Kidney tubule cell (primary cell): ENCODE measurements around the gene PLEKHA6.
"Not testable (repeated sequence)": the region's sequence is repeated elsewhere in the genome, so short reads cannot be mapped to it uniquely, and the experiment has no call there.

Source experiments
- DNase-seq: peaks from one replicate; pipeline ENCODE4 v3.0.0-alpha.2; 2018; ENCODE audit warnings: low spot score

Gene PLEKHA6

DNA sequence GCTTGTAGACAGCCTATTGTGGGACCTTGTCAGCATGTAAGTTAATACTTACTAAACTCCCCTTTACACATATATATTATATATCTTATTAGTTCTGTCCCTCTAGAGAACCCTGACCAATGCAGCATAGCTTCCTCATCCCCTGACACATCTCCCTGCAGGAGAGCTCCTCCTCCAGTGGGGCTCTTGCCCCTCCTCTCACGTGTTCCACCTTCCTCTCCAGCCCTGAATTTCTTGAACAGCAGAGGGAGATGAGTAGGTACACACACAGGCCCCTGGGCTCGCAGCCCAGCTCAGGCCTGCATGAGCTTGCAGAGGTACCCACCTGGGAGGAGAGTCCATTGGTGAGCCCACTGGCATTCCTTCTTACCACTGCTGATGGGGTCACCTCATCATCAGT is 118.7 kb downstream of the PLEKHA6 start:
- DNase-seq, result peak; percentile 6

DNA sequence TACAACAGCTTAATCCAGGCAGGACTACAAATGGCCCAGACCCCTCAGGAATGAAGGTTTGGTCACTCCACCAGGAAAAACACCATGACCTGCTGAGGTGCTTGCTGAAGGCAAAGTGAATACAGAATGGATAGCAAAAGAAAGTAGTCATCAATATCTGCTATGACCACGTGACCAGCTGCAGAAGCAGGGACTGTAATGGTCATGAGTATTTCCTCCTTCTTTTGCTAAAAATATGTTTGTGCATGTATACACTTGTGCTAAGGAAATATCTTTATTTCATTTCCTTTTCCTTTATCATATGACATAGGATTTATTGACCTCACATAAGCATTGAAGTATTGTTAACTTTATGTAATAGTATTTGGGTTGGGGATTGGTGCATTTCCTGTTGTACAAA is 119.5 kb downstream of the PLEKHA6 start:
- DNase-seq, result no peak

DNA sequence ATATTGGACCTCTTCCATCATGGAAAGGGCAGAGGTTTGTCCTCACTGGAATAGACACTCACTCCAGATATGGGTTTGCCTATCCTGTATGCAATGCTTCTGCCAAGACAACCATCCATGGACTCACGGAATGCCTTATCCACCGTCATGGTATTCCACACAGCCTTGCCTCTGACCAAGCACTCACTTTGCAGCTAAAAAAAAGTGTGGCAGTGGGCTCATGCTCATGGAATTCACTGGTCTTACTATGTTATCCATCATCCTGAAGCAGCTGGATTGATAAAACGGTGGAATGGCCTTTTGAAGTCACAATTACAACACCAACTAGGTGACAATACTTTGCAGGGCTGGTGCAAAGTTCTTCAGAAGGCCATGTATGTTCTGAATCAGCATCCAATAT is 120.3 kb downstream of the PLEKHA6 start:
- DNase-seq, result not testable (repeated sequence)

DNA sequence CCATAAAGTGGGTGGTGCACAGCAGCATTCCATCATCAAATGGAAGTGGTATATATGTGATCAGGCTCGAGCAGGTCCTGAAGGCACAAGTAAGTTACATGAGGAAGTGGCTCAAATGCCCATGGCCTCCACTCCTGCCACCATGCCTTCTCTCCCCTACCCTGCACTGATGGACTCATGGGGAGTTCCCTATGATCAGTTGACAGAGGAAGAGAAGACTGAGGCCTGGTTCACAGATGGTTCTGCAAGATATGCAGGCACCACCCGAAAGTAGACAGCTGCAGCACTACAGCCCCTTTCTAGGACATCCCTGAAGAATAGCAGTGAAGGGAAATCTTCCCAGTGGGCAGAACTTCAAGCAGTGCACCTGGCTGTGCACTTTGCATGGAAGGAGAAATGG is 121.2 kb downstream of the PLEKHA6 start:
- not testable (repeated sequence) for DNase-seq

DNA sequence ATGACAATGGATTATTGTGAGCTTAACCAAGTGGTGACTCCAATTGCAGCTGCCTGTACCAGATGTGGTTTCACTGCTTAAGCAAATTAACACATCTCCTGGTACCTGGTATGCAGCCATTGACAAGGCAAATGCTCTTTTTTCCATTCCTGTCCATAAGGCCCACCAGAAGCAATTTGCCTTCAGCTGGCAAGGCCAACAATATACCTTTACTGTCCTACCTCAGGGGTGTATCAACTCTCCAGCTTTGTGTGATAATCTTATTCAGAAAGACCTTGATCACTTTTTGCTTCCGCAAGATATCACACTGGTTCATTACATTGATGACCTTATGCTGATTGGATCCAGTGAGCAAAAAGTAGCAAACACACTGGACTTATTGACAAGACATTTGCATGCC is 122.2 kb downstream of the PLEKHA6 start:
- DNase-seq, result not testable (repeated sequence)

DNA sequence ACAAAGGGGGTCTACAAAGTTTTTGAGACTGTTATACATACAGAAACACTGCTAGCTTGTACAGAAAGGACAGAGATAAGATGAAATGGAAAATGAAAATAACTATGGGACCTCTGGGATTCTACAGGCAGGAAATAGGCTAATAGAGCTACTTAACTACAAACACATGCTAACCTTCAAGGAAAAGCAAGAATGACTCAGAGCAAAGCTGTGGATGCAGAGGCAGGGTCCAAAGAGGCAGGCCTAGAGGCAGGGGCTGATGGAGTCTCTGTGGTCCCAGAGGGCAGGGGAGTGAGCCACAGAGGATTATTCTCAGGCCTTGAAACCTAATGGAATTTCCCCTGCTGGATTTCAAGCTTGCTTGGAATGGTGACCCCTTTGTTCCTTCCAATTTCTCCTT is 127.2 kb downstream of the PLEKHA6 start:
- DNase-seq, result no peak

DNA sequence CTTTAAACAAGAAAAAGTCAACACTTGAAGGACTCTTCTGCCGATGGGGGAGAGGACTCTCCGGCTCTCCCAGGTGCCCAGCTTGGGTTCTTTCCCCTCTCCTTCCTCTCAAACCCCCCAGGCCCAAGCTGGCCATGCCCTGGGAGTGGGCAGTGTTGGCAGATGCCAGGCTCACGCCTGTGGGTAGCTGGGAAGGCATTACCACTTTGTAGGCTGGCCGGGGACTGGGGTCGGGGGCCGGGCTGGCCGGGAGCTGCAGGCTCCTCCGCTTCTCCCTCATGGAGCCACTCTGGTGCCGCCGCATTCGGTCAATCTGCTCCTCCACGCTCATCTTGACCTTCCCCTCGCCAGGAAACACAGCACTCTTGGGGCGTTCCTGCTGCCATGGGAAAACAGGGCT is 129.5 kb downstream of the PLEKHA6 start:
- no peak for DNase-seq

DNA sequence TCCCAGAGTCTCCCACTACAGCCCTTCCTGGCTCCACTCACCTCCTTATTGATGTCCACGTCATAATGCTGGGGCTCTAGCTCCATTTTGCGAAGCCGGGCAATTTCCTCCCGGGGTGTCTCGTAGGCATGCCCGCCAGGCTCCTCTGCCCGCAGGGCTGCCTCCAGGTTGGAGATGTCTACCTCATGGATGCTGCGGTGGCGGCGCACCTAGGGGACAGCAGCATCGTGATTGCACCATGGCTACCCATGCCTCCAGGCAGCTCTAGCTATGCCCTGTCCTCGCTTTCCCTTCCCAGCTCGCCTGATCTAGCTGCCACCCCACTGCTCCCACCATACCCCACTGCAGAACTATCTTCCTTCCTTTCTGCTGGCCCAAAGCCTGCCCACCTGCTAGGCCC is 130.8 kb downstream of the PLEKHA6 start:
- DNase-seq, result no peak

DNA sequence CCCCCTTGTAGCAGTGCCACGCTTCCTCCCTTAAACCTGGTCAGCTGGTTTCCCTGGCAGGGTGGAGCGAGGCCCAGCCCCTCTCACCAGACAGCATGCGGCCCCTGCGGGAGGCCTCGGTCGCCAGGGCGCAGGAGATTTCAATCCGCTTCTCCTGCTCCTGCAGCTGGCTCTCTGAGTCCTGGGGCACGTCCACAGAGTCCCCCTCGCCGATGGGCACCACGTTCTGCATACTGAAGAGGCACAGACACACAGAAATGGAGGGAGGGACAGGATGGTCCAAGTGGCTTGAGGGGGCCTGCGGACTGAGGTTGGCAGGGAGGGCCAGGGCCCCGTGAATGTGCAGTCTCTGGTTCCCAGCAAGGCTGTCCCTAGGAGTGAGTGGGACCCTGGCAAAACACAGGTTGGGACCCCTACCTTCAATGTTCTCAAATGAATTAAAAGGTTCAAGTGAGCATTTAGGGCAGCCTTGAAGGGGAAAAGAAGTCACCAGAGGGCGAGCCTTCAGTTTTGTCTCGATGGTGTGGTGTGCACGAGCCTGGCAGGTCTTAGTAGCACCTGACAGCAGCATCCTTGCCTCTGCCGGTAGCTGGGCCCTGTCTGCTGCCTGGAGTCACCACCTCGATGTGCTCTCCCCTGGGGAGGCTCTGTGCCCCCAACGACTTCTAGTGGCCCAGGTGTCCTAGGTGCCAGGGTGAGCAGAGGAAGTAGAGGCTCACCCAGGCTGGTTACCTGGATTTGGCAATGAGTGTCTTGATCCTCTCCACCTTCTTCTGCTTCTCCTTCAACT is 131.5 kb downstream of the PLEKHA6 start:
- DNase-seq, result no peak

DNA sequence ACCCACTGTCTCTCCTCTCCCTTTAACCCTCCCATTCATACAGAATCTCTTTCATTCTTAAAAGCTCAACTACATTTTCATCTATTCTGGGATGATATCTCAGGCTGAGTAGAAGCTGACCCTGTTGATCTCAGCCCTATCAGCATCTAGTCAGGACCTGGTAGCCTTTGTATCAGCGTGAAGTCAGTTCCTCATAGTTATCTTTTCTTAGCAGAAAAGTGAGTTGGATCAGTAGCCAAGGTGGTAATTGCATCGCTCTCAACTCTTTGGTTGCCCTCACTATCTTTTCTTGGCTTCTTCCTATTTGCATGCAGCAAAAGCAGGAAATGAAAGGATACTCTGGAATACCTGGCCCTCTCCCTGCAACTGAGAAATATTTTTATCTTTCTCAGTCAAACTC is 132.4 kb downstream of the PLEKHA6 start:
- no peak for DNase-seq

DNA sequence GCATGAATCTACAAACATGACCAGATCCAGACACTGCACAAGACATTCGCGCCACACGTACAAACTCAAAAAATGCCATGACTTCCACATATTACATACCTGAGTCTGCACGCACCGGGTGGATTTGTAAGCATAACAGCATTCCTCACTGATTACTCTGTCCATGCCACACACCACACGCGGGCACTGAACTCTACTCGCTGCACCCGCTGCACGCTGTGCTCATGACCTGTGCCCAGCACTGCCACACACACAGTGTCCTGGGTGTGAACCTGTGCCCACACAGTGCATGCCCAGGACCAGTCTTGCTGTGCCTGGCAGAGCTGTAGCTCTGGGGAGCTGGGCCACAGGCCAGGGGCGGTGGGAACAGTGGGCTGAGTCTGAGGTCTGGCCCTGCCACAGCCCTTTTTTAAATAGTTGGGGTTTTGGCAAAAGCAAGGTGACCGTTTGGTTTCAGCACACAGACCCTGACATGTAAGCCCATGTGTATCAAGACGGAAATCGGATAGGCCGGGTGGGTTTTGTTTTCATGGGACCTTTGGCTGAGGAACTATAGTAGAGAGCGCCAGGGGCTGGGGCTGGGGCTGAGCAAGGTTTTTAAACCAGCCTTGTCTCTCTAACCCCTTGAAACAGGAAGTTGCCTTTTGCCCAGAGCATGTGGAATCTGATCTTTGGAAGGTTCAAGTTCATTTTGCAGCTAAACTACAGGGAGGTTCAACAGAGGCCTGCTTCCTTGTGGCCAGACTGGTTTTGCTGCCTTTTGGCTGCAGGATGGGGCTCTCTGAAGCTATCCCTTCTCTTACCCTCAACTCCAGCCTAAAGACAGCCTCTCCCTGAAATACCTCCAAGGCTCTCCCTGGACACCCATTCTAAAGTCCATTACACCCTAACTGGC is 133.6 kb downstream of the PLEKHA6 start:
- DNase-seq, result peak; percentile 96

DNA sequence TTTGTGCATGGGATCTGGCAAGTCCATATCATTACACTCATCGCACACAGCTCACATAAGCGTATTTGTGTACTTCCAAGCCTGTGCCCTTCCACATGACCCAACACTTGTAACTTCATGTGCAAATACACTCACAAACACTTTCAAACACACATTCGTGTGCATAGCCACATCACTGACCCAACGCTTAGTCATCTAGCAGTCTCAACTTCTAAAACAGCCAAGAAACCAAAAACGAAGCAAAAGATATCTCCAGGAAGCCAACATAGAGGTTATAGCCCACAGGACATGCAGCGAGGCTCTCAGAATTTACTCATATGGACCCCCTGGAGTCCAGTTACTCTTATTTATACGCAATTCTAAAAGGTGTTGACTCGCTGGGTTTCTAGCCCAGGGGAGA is 135.1 kb downstream of the PLEKHA6 start:
- peak; percentile 9 for DNase-seq

DNA sequence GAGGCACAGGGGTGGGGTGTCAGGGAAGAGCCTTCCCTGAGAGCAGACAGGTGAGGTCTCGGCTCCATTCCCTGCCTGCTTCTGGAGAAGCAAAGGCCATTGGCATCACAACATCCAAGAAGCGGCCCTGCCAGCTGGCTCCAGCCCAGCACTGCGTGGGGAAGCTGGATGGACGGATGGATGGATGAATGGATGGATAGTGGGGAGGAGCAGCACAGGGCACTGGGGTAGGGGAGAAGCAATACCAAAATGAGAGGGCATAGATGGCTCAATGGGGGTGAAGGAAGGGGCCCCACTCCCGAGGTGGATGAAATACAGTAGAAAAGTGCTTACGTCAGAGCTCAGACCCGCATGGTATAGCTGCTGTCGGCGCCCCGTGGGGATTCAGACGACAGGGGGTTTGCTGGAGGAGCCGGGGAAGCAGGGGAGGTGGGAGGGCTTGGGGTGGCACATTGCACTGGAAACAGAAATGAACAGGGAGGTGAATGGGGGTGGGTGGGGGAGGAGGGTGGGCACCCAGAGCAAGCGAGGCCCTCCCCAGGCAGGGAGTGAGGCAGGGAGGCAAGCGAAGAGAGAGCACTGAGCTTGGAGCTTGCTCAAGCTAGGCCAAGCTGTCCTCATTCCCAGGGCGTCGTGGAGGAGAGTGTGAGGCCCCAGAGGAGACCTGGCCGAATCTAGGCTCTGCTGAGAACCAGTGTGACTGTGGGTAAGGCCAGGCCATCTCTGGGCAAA is 136.4 kb downstream of the PLEKHA6 start:
- DNase-seq, result no peak

DNA sequence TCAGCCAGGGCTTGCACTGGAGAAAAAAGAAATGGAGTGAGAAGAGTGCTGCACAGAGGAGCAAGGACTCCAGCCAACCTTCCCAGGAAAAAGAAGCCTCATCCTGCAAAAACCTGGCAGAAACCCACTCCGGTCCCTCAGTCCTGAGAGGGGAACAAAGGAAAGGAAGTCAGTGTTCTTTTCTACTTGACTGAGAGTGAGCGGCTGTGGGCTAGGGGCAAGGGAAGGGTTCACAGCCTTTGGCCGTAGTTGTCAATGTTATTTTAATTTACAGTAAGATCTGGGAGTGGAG is 137.0 kb downstream of the PLEKHA6 start:
- DNase-seq, result no peak

DNA sequence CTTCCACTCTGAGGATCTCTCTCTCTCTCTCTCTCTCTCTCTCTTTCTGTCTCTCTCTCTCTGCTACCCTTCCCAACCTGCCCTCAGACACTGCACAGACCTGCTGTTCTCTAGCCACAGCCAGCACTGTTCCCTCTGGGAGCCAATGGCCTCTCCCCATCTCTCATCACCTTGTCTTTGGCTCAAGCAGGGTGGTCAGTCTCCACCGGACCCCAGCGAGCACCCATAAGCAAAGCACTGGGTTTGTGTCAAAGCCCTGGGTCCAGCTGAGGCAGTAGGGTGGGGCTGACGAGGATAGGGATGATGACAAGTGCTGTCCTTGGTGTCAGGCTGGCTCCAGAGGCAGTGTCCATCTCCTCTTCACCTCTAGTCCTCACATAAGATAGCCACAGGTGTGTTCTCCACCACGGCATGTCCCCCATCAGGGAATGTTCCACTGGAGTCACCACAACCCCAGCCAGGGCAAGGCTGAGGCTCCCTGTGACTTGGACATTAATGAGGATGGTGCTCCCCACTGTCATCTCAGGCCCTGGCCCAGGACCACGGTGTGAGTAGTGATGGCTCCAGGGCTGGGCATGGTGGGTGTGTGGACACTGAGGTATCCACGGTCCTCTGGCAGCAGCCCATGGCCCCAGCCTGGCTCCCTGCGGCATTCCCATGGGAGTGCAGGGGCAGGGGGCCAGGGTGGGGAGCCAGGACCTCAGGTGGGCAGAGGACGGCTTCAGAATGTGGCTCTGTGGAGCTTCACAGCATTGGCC is 137.5 kb downstream of the PLEKHA6 start:
- DNase-seq, result no peak

DNA sequence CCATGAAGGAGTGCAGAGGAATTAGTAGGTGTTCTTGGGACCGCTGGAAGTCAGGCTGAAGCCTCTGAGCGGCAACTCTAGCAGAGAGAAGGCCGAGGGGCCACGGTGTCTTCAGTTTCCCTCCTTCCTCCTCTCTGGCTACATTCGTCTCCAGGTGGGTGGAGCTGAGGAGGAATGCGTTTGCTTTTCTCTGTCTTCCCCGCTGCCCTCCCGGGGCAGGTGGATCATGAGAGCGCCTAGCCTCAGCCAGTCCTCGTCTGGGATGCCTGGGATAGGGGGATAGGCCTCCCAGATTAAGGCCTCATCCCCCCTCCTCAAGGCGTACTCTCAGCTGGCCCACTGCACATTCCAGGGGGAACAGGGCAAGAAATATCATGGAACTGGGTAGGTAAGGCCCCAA is 138.5 kb downstream of the PLEKHA6 start:
- DNase-seq, result no peak

DNA sequence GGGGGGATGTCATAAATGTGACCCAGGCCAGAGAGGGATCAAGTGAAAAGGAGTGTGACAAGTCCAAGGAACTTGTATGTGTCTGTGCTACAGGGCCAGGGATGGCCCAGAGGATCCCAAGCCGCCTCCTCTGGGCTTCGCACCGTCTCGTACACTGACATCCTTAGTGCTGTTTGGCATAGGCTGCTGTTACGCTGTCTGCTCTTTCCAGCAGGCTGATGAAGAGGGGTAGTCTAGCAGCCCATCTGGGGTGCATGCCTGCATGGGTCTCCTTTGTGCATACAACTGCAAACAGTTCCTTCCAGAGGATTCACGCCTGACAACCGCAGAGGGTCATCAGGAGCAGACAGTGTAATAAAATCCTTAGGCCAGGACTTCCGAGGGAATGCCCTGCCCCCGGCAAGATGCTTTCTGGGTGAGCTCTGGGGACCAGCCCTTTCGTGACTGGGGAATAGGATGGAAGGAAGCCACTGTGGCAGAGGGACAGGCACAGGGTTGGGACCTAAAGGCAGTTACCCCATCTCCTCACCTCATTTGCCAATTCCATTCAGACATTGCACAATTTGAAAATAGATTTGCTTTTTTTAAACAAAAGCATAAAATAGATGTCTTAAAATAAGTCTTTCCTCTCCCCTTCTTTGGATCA is 139.6 kb downstream of the PLEKHA6 start:
- DNase-seq, result no peak

DNA sequence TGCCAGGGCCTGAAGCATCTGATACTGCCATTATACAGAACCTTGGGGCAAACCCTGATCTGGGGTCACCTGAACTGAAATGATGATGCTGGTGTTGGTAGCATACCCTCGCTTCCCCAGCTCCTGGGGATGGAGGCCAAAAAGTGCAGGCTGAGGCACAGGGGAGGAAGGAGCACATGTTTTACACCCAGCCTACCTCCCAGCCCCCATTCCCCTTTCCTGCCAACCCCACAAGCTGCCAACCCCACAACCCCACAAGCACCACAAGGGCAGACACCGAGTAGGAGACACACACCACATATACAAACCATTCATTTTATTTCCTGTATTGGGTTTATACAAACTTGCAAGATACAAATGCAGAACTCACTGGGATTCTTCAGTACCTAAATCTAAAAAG is 141.2 kb downstream of the PLEKHA6 start:
- no peak for DNase-seq

DNA sequence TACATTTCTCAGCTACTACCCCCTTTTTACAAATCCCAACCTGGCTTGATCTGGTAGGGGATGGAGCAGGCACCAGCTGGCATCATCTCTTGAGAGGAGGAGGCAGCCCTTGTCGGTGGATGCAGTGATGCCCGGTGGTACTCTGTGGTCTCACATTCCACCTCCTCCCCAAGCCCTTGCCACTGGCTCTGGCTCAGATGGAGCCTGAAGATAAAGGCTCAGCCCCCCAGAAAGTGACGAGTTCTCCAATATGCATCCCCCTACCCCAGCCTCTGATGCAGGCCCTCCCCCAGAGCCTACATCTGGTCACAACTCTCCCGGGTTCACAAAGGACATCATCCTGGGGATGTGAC is 142.1 kb downstream of the PLEKHA6 start:
- DNase-seq, result no peak

DNA sequence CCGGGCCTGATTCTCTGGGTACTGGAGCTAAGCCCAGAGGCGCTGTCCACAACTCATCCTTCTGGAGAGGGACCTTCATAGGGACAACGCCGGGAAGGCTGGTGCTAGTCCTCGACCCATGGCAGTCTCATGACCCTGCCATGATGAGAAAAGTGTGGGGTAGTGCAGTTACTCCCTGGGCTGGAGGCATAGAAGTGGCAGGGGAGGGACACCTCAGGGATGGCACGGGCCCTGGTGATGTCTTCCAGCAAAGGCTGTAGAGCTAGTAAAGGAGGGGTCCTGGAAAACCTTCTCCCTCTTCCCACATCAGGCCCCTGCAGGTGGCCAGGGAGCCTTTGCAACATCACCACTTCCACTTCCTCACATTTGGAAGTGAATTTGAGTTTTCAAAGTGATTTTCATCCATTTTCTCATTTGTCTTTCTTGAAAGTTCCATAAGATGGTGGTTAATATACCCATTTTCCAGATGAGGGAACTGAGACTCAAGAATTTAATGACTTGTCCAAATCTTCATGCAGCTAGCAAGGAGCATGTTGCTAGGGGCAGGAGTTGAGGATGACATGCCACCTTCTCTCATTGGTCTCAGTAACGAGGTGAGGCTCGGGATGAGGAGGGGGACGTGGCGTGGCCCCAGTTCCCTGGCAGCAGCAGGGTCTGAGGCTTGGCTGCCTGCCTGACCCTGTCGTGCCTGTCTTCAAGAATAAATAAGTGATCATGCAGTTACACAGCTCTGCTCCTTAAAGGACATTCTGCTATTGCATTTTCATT is 142.7 kb downstream of the PLEKHA6 start:
- no peak for DNase-seq

DNA sequence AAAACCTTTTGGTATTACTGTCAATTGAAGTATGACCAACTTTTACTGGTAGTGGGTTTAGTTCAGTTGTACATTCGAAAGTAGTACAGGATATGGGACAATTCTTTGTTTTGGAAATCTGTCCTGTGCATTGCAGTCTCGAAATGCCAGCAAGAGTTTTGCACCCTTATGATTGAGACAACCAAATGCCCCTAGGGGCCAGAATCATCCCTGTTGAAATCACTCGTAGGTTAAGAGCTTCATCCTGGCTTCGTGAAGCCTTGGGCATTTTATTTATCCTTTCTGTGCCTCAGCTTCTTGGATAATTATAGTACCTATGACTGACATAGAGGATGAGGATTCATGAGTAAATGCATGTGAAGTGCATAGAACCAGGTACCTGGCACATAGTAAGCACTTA is 143.5 kb downstream of the PLEKHA6 start:
- no peak for DNase-seq
